Pulmonary artery endothelial cell (primary cell): ENCODE measurements around the gene PDE11A. TPM values are rescaled to one million over a fixed set of nuclear protein-coding genes. Genes with fewer than 3 reads are reported as not detected.
"Not testable (repeated sequence)": the region's sequence is repeated elsewhere in the genome, so short reads cannot be mapped to it uniquely, and the experiment has no call there.

Experiments used
- DNase-seq: peaks from one replicate; pipeline ENCODE4 v3.0.0-alpha.2; 2011; ENCODE audit warnings: low read depth, low spot score
- total RNA-seq: library from RNA; depleted of rRNA; stranded (reverse); fragments of >200 nt; gene quantifications from 2 replicates; pipeline ENCODE4 v1.2.3, GENCODE V29; 2014

PDE11A gene
- total RNA-seq, 1 donor from 2014 or later = under 0.01 TPM

- no peak for DNase-seq
Observed at GRCh38 chr2:177883177-177883576, 189.4 kb downstream of the PDE11A start.

- no peak for DNase-seq
Observed at GRCh38 chr2:177882501-177882900, 190.1 kb downstream of the PDE11A start.

GRCh38 chr2:177881921-177882320 lies 190.7 kb downstream of the PDE11A start:
- DNase-seq = no peak

DNA sequence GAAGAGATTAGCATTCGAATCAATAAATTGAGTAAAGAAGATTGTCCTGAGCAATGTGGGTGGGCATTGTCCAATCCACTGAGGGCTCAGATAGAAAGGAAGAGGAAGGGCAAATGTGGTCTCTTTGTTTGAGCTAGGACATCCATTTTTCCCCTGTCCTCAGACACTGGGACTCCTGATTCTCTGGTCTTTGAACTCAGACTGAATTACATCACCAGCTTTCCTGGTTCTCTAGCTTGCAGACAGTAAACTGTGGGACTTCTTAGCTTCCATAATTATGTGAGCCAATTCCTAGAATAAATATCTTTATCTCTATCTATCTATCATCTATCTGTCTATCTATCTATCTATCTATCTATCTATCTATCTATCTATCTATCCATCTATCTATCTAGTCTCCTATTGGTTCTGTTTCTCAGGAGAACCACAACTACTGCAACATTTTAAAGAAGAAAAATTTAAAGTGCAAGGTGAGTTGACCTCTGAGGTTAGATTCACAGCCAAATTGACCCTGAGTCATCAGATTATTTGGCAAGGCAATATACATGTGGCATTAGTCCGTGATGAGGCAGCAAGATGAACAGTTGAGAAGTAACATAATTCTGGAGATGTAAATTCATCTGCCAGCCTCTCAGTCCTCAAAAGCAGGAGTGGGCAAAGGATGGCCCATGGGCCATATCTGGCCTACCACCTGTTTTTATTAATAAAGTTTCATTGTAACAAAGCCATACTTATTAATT lies 191.4 kb downstream of the PDE11A start:
- no peak for DNase-seq

DNA sequence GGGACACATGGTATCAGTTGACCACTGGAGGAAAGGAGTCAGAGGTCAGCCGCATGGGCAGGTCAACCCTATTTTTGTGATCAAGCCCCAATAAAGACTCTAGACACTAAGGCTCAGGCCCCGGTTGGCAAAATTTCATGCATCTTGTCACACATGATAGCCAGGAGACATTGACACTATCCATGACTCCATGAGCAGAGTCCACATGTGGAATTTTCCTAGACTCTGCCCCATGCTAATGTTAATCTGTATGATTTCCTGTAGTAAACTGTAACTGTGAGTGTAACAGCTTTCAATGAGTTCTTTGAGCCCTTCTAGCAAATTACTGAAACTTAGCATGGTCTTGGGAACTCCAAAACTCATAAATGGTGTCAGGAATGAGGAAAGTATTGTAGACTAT lies 192.3 kb downstream of the PDE11A start:
- no peak for DNase-seq

DNA sequence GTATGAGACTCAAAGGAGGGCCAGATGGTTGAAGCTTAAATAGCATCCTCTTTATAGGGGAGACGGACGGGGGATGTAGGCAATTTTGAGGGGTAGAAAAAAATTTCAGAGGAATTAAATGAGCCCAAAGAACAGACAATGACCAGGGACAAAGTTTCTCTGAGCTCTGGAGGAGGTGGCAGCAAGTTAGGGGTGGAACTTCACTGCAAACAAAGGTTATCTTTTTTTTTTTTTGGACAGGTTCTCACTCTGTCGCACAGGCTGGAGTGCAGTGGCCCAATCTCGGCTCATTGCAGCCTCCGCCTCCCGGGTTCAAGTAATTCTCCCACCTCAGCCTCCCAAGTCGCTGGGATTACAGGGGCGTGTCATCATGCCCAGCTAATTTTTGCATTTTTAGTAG lies 195.6 kb downstream of the PDE11A start:
- DNase-seq = no peak

GRCh38 chr2:177874686-177875085 lies 197.9 kb downstream of the PDE11A start:
- DNase-seq = no peak

DNA sequence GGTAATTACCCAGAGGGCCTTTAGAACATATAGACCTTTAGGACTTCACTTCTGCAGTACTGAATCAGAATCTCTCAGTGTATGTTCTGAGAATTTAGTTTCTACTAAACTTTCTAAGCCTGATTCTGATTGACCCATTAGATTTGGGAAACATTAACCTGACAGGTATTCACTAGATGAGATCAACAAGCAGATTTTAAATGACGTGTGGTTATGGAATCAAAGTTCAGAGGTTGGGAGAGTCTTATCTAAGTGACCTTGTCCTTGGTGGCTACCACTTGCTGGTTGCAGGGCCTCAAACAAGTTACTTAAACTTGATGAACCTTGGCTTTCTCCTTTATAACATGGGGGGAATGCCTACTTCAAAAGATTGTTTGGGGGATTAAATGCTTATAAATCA lies 198.7 kb downstream of the PDE11A start:
- DNase-seq = no peak

DNA sequence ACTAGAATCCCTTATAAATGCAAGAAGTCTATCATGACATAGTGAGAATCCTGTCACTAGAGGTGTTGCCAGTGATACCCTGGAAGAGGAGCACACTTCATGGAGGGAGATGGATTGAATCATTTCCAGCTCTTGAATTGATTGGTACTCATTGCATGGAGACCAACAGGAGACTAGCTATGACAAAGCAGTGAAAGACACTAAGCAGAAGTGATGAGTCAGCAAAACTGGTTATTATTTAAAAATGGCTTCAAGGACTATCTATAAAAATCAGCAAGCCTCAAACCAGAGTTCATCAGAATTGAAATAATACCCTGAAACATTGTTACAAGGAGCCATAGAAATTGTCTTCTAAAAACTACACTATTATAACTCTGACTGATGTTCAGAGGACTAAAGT lies 200.3 kb downstream of the PDE11A start:
- DNase-seq = no peak

DNA sequence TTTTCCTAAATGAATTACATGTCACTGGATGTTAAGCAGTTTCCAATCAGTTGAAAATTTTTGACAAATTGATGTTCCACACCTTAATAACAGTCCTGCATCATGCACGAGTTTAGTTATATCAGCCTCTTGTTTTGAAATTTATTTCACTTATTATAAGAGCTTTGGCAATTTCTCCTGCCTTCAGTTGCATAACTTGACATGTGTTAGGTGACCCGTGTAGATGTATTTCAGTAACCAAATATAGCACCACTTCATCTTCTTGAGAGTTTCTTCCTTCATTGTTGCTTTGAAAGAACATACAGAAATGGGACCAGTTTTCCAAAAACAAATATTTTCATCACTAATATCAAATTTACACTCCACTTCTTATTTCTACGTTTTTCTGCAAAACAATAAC lies 202.7 kb downstream of the PDE11A start:
- no peak for DNase-seq

GRCh38 chr2:177869209-177869608 lies 203.4 kb downstream of the PDE11A start:
- no peak for DNase-seq

- no peak for DNase-seq
Observed at GRCh38 chr2:177868806-177869205, 203.8 kb downstream of the PDE11A start.

DNA sequence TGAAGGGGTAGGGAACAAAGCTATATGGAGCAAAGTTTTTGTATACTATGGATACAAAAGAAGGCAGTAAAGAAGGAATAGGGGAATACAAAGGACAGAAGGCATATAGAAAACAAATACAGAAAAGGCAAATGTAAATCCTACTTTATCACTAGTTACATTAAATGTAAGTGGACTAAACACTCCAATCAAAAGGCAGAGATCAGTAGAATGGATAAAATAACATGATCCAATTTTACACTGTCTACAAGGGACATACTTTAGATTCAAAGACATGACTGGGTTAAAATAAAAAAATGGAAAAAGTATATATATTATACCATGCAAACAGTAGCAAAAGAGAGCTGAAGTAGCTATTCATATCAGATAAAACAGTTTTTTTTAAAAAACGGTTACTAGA lies 215.0 kb downstream of the PDE11A start:
- no peak for DNase-seq

DNA sequence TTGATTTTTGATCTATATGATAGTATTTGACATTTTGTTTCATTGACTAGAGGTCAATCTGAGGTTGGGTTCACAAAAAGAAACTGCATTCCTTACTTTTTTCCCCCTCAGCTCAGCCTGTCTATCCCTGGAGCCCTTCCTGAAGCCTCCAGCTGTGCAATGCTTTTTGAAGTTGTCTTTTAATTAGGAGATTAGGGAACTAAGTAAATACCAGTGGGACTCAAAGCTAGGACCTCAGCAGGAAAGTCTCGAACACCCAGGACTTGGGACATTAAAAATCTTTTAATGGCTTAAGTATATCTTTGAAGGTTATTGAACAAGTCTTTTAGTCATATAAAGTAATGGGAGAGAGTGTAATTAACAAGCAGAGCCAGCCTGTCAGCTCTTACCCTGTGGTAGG lies 220.2 kb downstream of the PDE11A start:
- DNase-seq = no peak

DNA sequence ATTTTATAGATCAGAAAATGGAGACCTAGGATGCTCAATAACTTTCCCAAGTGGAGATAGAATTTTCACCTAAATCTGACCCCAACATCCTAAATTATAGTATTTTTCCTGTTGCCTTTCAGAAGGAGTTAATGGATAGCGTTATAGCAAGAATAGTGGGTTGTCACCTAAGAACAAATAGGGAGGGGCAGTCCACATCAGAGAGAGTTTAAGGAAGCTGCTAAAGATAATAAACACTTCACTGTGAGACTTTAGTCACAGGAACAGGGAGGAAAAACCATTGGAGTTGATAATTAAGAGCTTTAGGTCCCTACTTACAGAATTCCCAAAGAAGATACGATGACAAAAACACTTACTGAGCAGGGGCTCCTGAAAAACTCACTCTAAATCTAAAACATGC lies 229.4 kb downstream of the PDE11A start:
- DNase-seq = no peak

- no peak for DNase-seq
Observed at GRCh38 chr2:177842243-177842642, 230.3 kb downstream of the PDE11A start.

GRCh38 chr2:177835418-177836204 lies 237.0 kb downstream of the PDE11A start:
- DNase-seq = not testable (repeated sequence)

GRCh38 chr2:177832611-177833433 lies 239.8 kb downstream of the PDE11A start:
- no peak for DNase-seq

DNA sequence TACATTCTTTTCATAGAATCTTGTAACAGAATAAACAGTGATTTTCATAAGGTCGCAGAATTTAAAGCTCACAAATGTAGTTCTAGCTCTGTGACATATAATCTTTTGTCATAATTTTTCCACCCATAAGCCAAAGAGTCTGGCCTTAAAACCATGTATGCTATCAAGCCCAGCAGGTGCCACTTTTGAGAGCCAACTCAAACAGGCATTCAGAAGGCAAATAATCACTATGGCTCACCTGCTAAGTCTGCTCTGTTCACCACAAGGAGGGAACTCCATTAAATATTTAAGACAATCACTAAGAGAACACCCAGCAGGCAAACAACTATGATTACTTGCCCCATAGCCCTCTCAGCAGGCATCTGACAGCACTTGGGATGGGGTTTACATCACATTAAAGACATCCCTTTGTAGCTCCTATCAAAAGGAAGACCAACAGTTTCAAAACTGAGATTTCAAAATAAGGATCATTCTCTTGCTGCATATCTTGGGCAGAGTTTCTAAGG lies 241.6 kb downstream of the PDE11A start:
- no peak for DNase-seq

- no peak for DNase-seq
Observed at GRCh38 chr2:177828557-177828956, 244.0 kb downstream of the PDE11A start.

GRCh38 chr2:177826897-177827296 lies 245.7 kb downstream of the PDE11A start:
- DNase-seq = no peak

DNA sequence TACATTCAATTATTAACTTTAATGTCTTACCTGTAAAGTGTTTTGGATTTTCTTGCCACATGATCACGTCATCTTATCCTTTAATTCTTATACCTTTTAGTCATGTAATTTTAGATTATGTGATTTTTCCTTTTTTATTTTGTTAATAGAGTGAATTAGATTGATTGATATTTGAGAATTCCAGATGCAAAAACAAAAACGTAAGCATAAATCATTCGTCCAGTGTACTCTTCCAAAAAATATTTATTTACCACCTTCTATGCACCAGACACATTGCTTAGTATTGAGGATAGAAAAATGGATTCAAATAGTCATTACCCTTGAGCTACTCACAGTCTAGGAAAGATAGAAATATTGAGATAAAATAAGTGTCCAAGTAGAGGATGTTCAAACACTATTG lies 249.6 kb downstream of the PDE11A start:
- DNase-seq = no peak
